ENCODE measurements around the gene ADORA2B. TPM values are rescaled to one million over a fixed set of nuclear protein-coding genes. Genes with fewer than 3 reads are reported as not detected.

ADORA2B gene
- total RNA-seq, 1 donor from 2014 or later, result 9.7 TPM

GRCh38 chr17:15971098-15971678, 26.3 kb downstream of the ADORA2B start:
- Mint-ChIP-seq H3K9me3 (ENCODE audit: low read depth) (no peaks in the 10 kb centered on the region), H3K4me3 (ENCODE audit: unreplicated experiment) (no peak overlapping the region), H3K27ac (ENCODE audit: unreplicated experiment) (no peak overlapping the region), H3K36me3 (ENCODE audit: low read depth) (peaks cover 8% of the 10 kb centered on the region), H3K4me1 (ENCODE audit: low read depth) (peaks cover 23% of the 10 kb centered on the region), H3K27me3 (ENCODE audit: low read depth) (no peaks in the 10 kb centered on the region)
- TF ChIP-seq, protein P1, sequence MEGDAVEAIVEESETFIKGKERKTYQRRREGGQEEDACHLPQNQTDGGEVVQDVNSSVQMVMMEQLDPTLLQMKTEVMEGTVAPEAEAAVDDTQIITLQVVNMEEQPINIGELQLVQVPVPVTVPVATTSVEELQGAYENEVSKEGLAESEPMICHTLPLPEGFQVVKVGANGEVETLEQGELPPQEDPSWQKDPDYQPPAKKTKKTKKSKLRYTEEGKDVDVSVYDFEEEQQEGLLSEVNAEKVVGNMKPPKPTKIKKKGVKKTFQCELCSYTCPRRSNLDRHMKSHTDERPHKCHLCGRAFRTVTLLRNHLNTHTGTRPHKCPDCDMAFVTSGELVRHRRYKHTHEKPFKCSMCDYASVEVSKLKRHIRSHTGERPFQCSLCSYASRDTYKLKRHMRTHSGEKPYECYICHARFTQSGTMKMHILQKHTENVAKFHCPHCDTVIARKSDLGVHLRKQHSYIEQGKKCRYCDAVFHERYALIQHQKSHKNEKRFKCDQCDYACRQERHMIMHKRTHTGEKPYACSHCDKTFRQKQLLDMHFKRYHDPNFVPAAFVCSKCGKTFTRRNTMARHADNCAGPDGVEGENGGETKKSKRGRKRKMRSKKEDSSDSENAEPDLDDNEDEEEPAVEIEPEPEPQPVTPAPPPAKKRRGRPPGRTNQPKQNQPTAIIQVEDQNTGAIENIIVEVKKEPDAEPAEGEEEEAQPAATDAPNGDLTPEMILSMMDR (IDR thresholded peaks at IDR 0.05), result no peak
- no peak for DNase-seq (ENCODE audit: low spot score)

GRCh38 chr17:15971882-15972281, 27.0 kb downstream of the ADORA2B start:
- H3K4me3 Mint-ChIP-seq (ENCODE audit: unreplicated experiment), result no peak overlapping the region
- H3K4me1 Mint-ChIP-seq (ENCODE audit: low read depth), result peaks cover 16% of the 10 kb centered on the region
- H3K36me3 Mint-ChIP-seq (ENCODE audit: low read depth), result peaks cover 10% of the 10 kb centered on the region
- TF ChIP-seq, protein P1 (IDR thresholded peaks at IDR 0.05), result no peak
- H3K27me3 Mint-ChIP-seq (ENCODE audit: low read depth), result no peaks in the 10 kb centered on the region
- H3K27ac Mint-ChIP-seq (ENCODE audit: unreplicated experiment), result no peak overlapping the region
- no peak for DNase-seq (ENCODE audit: low spot score)
- H3K9me3 Mint-ChIP-seq (ENCODE audit: low read depth), result no peaks in the 10 kb centered on the region

DNA sequence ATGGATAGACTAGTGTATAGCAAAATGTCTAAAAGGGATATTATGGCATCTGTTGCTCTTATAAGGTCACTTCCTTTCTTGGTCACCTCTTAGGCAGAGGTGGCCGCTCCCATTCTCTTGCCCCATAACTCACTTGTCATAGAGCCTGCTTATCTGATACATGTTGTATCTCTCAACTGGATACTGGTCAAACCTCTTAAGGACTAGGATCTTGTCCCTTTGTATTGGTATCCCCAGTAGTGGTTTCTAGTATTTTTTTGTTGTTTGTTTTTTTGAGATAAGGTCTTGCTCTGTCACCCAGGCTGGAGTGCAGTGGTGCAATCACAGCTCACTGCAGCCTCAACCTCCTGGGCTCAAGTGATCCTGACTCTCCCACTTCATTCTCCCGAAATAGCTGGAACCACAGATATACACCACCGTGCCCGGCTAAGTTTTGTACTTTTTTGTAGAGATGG, 27.6 kb downstream of the ADORA2B start:
- Mint-ChIP-seq H3K9me3 (ENCODE audit: low read depth) (no peaks in the 10 kb centered on the region), H3K36me3 (ENCODE audit: low read depth) (peaks cover 11% of the 10 kb centered on the region), H3K27ac (ENCODE audit: unreplicated experiment) (no peak overlapping the region), H3K4me3 (ENCODE audit: unreplicated experiment) (no peak overlapping the region), H3K4me1 (ENCODE audit: low read depth) (peaks cover 10% of the 10 kb centered on the region), H3K27me3 (ENCODE audit: low read depth) (no peaks in the 10 kb centered on the region)
- TF ChIP-seq, protein P1 (IDR thresholded peaks at IDR 0.05), result no peak
- no peak for DNase-seq (ENCODE audit: low spot score)

DNA sequence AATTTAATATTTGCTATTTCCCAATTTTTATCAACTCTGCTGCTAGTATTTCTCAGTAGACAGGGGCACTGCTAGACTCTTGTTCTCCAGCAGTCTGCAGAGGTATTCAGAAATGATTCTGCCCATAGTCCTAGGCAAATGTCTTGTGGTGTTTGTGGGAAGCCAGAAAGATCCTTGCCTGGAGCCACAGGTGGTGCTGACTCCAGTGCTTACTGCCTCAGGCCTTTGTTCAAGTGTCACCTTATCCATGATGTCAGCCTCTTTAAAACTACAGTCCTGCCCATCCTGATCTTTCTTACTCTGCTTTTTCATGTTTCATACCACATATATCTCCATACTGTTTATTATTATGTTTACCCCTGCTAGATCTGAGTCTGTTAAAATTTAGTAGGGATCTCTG, 28.1 kb downstream of the ADORA2B start:
- H3K27me3 Mint-ChIP-seq (ENCODE audit: low read depth), result no peaks in the 10 kb centered on the region
- TF ChIP-seq, protein P1 (IDR thresholded peaks at IDR 0.05), result no peak
- no peak overlapping the region for H3K27ac Mint-ChIP-seq (ENCODE audit: unreplicated experiment)
- no peak overlapping the region for H3K4me3 Mint-ChIP-seq (ENCODE audit: unreplicated experiment)
- H3K4me1 Mint-ChIP-seq (ENCODE audit: low read depth), result peaks cover 5% of the 10 kb centered on the region
- DNase-seq (ENCODE audit: low spot score), result no peak
- H3K36me3 Mint-ChIP-seq (ENCODE audit: low read depth), result peaks cover 13% of the 10 kb centered on the region
- H3K9me3 Mint-ChIP-seq (ENCODE audit: low read depth), result no peaks in the 10 kb centered on the region

- Mint-ChIP-seq H3K36me3 (ENCODE audit: low read depth) (peaks cover 15% of the 10 kb centered on the region), H3K27ac (ENCODE audit: unreplicated experiment) (no peak overlapping the region), H3K9me3 (ENCODE audit: low read depth) (no peaks in the 10 kb centered on the region), H3K4me3 (ENCODE audit: unreplicated experiment) (no peak overlapping the region), H3K27me3 (ENCODE audit: low read depth) (no peaks in the 10 kb centered on the region), H3K4me1 (ENCODE audit: low read depth) (peaks cover 5% of the 10 kb centered on the region)
- DNase-seq (ENCODE audit: low spot score), result no peak
- TF ChIP-seq, protein P1 (IDR thresholded peaks at IDR 0.05), result no peak
Measured at GRCh38 chr17:15973834-15974233, 28.9 kb downstream of the ADORA2B start.

Data from chondrocyte (in vitro differentiated cells).